HG03060 (cell line): ENCODE results near the gene AGAP1.

Experiments used
- ATAC-seq: cut with Tn5 transposase; IDR thresholded peaks from one replicate; pipeline ENCODE4 v1.9.1; 2021; ENCODE audit warnings: low read depth, moderate number of reproducible peaks; ENCODE audit not compliant: unreplicated experiment

The AGAP1 gene

GRCh38 chr2:235850771-235851551 lies 357.1 kb downstream of the AGAP1 start:
- ATAC-seq: no peak

GRCh38 chr2:235851828-235852525 lies 358.1 kb downstream of the AGAP1 start:
- no peak for ATAC-seq

- ATAC-seq: no peak
Measured at GRCh38 chr2:235852526-235852920, 358.7 kb downstream of the AGAP1 start.

GRCh38 chr2:235854276-235854675 lies 360.4 kb downstream of the AGAP1 start:
- no peak for ATAC-seq

- no peak for ATAC-seq
Measured at GRCh38 chr2:235855011-235855410, 361.2 kb downstream of the AGAP1 start.

- ATAC-seq: no peak
Measured at GRCh38 chr2:235856151-235856854, 362.5 kb downstream of the AGAP1 start.

GRCh38 chr2:235857598-235857997 lies 363.8 kb downstream of the AGAP1 start:
- no peak for ATAC-seq

- ATAC-seq: no peak
Measured at GRCh38 chr2:235858881-235859280, 365.0 kb downstream of the AGAP1 start.

GRCh38 chr2:235859651-235860050 lies 365.8 kb downstream of the AGAP1 start:
- ATAC-seq: no peak

GRCh38 chr2:235860111-235860510 lies 366.3 kb downstream of the AGAP1 start:
- no peak for ATAC-seq

- no peak for ATAC-seq
Measured at GRCh38 chr2:235860871-235861270, 367.0 kb downstream of the AGAP1 start.

GRCh38 chr2:235861383-235861782 lies 367.5 kb downstream of the AGAP1 start:
- ATAC-seq: no peak

GRCh38 chr2:235863414-235863813 lies 369.6 kb downstream of the AGAP1 start:
- no peak for ATAC-seq

GRCh38 chr2:235864302-235864701 lies 370.5 kb downstream of the AGAP1 start:
- no peak for ATAC-seq

- no peak for ATAC-seq
Measured at GRCh38 chr2:235864733-235865515, 371.1 kb downstream of the AGAP1 start.

- ATAC-seq: no peak
Measured at GRCh38 chr2:235866373-235866772, 372.5 kb downstream of the AGAP1 start.

- no peak for ATAC-seq
Measured at GRCh38 chr2:235868224-235868623, 374.4 kb downstream of the AGAP1 start.

- ATAC-seq: no peak
Measured at GRCh38 chr2:235868645-235869044, 374.8 kb downstream of the AGAP1 start.

GRCh38 chr2:235870515-235870914 lies 376.7 kb downstream of the AGAP1 start:
- no peak for ATAC-seq

- no peak for ATAC-seq
Measured at GRCh38 chr2:235876099-235876679, 382.3 kb downstream of the AGAP1 start.
